ENCODE measurements around the gene ADIRF.

GRCh38 chr10:86943316-86944030 is 24.8 kb upstream of the ADIRF start:
- TF ChIP-seq CTCF (IDR thresholded peaks at IDR 0.05; ENCODE audit: low read depth, low read length, poor library complexity, severe bottlenecking) (no peak), EZH2phosphoT487 (IDR thresholded peaks at IDR 0.05; ENCODE audit: borderline replicate concordance, low read length) (no peak)
